IMR-90 (cell line): ENCODE data around the gene TAL1. TPM values are rescaled to one million over a fixed set of nuclear protein-coding genes. Genes with fewer than 3 reads are reported as not detected.

Source experiments
- ATAC-seq: fragments of 200-7000 bp; cut with Tn5 transposase; 2 replicates; pipeline ENCODE4 v1.9.1; 2020; ENCODE audit warnings: low read depth, mild to moderate bottlenecking, moderate library complexity
- BruUV-seq: library from RNA; stranded (reverse); fragments of 400-500 nt; replicated peaks from 2 replicates; lab custom pipeline; 2021; lab: Mats Ljungman, UMichigan
- CTCF ChIA-PET: fragments of 300-600 bp; formaldehyde crosslinking; extraction: SDS; loops from one replicate; lab custom pipeline; 2021; ENCODE audit warnings: antibody characterized with exemption; lab: Yijun Ruan, JAX
- POLR2A ChIA-PET: fragments of 300-600 bp; sonication (Branson Sonifier 250); formaldehyde crosslinking; loops from one replicate; lab custom pipeline; 2022; ENCODE audit warnings: antibody characterized with exemption; ENCODE audit not compliant: unreplicated experiment; lab: Charles Lee
- DNase-seq: peaks from one replicate; pipeline ENCODE4 v3.0.0; 2013
- H2AFZ ChIP-seq: replicated peaks from 2 replicates; pipeline ENCODE3; 2013; ENCODE audit warnings: low read length, mild to moderate bottlenecking; ENCODE audit not compliant: poor library complexity
- H2AK5ac ChIP-seq: 2 replicates; pipeline ENCODE4 v1.6.1; 2013; ENCODE audit warnings: low read depth, low read length, inconsistent platforms
- H2AK9ac ChIP-seq: replicated peaks from 2 replicates; pipeline ENCODE3; 2013; ENCODE audit warnings: mild to moderate bottlenecking, low read depth, low read length, moderate library complexity; ENCODE audit not compliant: poor library complexity
- H2BK120ac ChIP-seq: 2 replicates; pipeline ENCODE4 v1.6.1; 2013; ENCODE audit warnings: low read depth, low read length, inconsistent platforms
- H2BK15ac ChIP-seq: 3 replicates; pipeline ENCODE4 v1.6.1; 2013; ENCODE audit warnings: low read depth, low read length, inconsistent platforms
- H2BK20ac ChIP-seq: 2 replicates; pipeline ENCODE4 v1.6.1; 2013; ENCODE audit warnings: low read depth, mild to moderate bottlenecking, inconsistent platforms, low read length, moderate library complexity
- H2BK5ac ChIP-seq: 2 replicates; pipeline ENCODE4 v1.6.1; 2013; ENCODE audit warnings: mild to moderate bottlenecking, low read depth, low read length, inconsistent platforms; ENCODE audit not compliant: poor library complexity, severe bottlenecking
- H3K14ac ChIP-seq: replicated peaks from 2 replicates; pipeline ENCODE4 v1.6.1; 2013; ENCODE audit warnings: low read depth, low read length, inconsistent platforms
- H3K18ac ChIP-seq: 2 replicates; pipeline ENCODE4 v1.6.1; 2013; ENCODE audit warnings: low read depth, low read length, control low read depth
- H3K23ac ChIP-seq: 2 replicates; pipeline ENCODE4 v1.6.1; 2013; ENCODE audit warnings: low read depth, low read length, inconsistent platforms
- H3K27ac ChIP-seq: 2 replicates; pipeline ENCODE4 v1.5.1; 2013; ENCODE audit warnings: mild to moderate bottlenecking, control low read depth, low read length; ENCODE audit not compliant: insufficient read depth
- H3K27me3 ChIP-seq: 2 replicates; pipeline ENCODE4 v1.6.1; 2013; ENCODE audit warnings: low read length; ENCODE audit not compliant: control insufficient read depth, insufficient read depth
- H3K36me3 ChIP-seq: 2 replicates; pipeline ENCODE4 v1.6.1; 2013; ENCODE audit warnings: low read length, mixed read lengths; ENCODE audit not compliant: control insufficient read depth, insufficient read depth
- H3K4ac ChIP-seq: 2 replicates; pipeline ENCODE4 v1.6.1; 2013; ENCODE audit warnings: low read depth, low read length, inconsistent platforms
- H3K4me1 ChIP-seq: 2 replicates; pipeline ENCODE4 v1.6.1; 2013; ENCODE audit warnings: low read length, mixed read lengths; ENCODE audit not compliant: control insufficient read depth, insufficient read depth
- H3K4me2 ChIP-seq: 2 replicates; pipeline ENCODE4 v1.6.1; 2013; ENCODE audit warnings: low read depth, mild to moderate bottlenecking, control low read depth, low read length, moderate library complexity
- H3K4me3 ChIP-seq: 2 replicates; pipeline ENCODE4 v1.5.1; 2013; ENCODE audit warnings: low read depth, mild to moderate bottlenecking, control low read depth, low read length, moderate library complexity; ENCODE audit not compliant: insufficient read depth
- H3K56ac ChIP-seq: 2 replicates; pipeline ENCODE4 v1.6.1; 2013; ENCODE audit warnings: low read length, inconsistent platforms; ENCODE audit not compliant: insufficient read depth; ENCODE audit errors: extremely low read depth
- H3K79me1 ChIP-seq, 2 experiments: 2 replicates each; pipeline ENCODE4 v1.6.1; 2013; ENCODE audit warnings: low read length in 2 of 2, inconsistent platforms in 1 of 2, low read depth in 1 of 2
- H3K9ac ChIP-seq: 2 replicates; pipeline ENCODE4 v1.6.1; 2013; ENCODE audit warnings: low read depth, low read length, control low read depth
- H3K9me1 ChIP-seq: 2 replicates; pipeline ENCODE4 v1.6.1; 2013; ENCODE audit warnings: low read length, inconsistent platforms; ENCODE audit not compliant: insufficient read depth
- H3K9me3 ChIP-seq: 2 replicates; pipeline ENCODE4 v1.6.1; 2013; ENCODE audit warnings: low read length; ENCODE audit not compliant: control insufficient read depth, insufficient read depth
- H4K20me1 ChIP-seq: 2 replicates; pipeline ENCODE4 v1.6.1; 2013; ENCODE audit warnings: low read length, inconsistent platforms; ENCODE audit not compliant: insufficient read depth
- H4K5ac ChIP-seq: 2 replicates; pipeline ENCODE4 v1.6.1; 2013; ENCODE audit warnings: mild to moderate bottlenecking, low read depth, low read length, control low read depth
- H4K8ac ChIP-seq, 2 experiments: 2 replicates each; pipeline ENCODE4 v1.6.1; 2013; ENCODE audit warnings: low read depth in 2 of 2, low read length in 2 of 2, control low read depth in 1 of 2, inconsistent platforms in 1 of 2
- H4K91ac ChIP-seq: 2 replicates; pipeline ENCODE4 v1.6.1; 2013; ENCODE audit warnings: low read depth, low read length, inconsistent platforms; ENCODE audit not compliant: insufficient read depth
- BHLHE40 ChIP-seq: fragments of 150-350 bp; IDR thresholded peaks from 2 replicates; pipeline ENCODE4 v1.6.1; 2016; ENCODE audit warnings: mild to moderate bottlenecking, low read depth, low read length
- CHD1 ChIP-seq: IDR thresholded peaks from 2 replicates; pipeline ENCODE4 v1.6.1; 2012; ENCODE audit warnings: low read depth, low read length, improper control_type of control experiment
- FOS ChIP-seq: fragments of 150-350 bp; IDR thresholded peaks from 2 replicates; pipeline ENCODE4 v1.6.1; 2016; ENCODE audit warnings: low read depth, low read length
- MAFK ChIP-seq: IDR thresholded peaks from 2 replicates; pipeline ENCODE4 v1.6.1; 2012; ENCODE audit warnings: low read depth, low read length, improper control_type of control experiment
- RFX5 ChIP-seq: IDR thresholded peaks from 2 replicates; pipeline ENCODE4 v1.8.0; 2012; ENCODE audit warnings: low read depth, mild to moderate bottlenecking, low read length, moderate library complexity
- WGBS, 2 experiments: methylation state at CpG; one replicate each; pipeline versions ENCODE4 v1.1.5 to v1.1.7; 2013; ENCODE audit warnings: missing lambda C conversion rate in 2 of 2; ENCODE audit not compliant: insufficient read length in 1 of 2; ENCODE audit errors: extremely low coverage in 2 of 2; 5-methylcytosine and 5-hydroxymethylcytosine counted together
- dilution Hi-C: fragments of 300-500 bp; cut with HindIII; formaldehyde crosslinking; loops from one replicate; pipeline ENCODE4 v1.14.3; 2018; ENCODE audit warnings: low sequenced_read_pairs; ENCODE audit not compliant: unreplicated experiment
- in situ Hi-C: fragments of 300-500 bp; cut with MboI; formaldehyde crosslinking; loops from 3 replicates; pipeline ENCODE4 v1.14.3; 2019; ENCODE audit warnings: low sequenced_read_pairs, inconsistent platforms, mixed read lengths
- intact Hi-C: fragments of 100-400 bp; cut with micrococcal nuclease; formaldehyde crosslinking; loops from 2 replicates; pipeline ENCODE4 v1.10.0; 2022
- polyA plus RNA-seq, 3 experiments: library from polyadenylated mRNA; depleted of rRNA; stranded (reverse); fragments of >200 nt; gene quantifications; 2 replicates each; pipeline ENCODE4 v1.2.3, GENCODE V29; 2012; ENCODE audit warnings: low replicate concordance in 1 of 3
- total RNA-seq: library from RNA; depleted of rRNA; stranded (reverse); fragments of >200 nt; gene quantifications from 2 replicates; pipeline ENCODE4 v1.2.3, GENCODE V29; 2012
- TF ChIP-seq, protein P1 (sequence below): fragments of 150-350 bp; IDR thresholded peaks from 2 replicates; pipeline ENCODE4 v1.6.1; 2016; ENCODE audit warnings: low read depth, mild to moderate bottlenecking, low read length, moderate library complexity, borderline replicate concordance

TAL1 gene
- total and polyA plus RNA-seq, 2 of the 4 experiments (the other 2 are of a cell fraction), result not detected

DNA sequence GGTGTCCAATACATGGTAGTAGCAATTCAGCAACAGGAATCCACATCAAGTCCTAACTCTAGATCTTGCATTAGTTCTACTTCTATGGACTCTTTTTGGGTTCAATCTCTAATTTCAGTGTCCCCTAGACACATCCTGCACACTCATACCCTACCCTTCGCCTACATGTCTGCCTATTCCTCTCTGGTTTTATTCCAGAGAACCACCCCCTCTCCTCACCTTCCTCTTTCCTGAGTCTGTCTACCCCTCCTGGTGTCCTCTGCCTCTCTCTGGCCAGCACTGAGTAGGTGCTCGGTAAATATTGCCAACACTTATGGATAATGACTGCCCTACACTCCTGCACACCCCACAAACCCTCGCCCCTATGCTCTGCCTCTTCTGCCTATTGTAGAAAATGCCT lies 9.5 kb downstream of the TAL1 start:
- dilution Hi-C loops, result no loop called here
- POLR2A ChIA-PET, result no interaction called here
- H3K4ac ChIP-seq, result no peak overlapping the region
- no peak for ATAC-seq
- no peak overlapping the region for H2BK120ac ChIP-seq
- no peak overlapping the region for H3K9ac ChIP-seq
- 70% methylated on average over 2 of the region's 3 CpGs; no CpG with 5 or more reads in 1 of the 2 experiments for WGBS, 2 experiments
- H3K4me3 ChIP-seq, result no peak overlapping the region
- no TSS peak for BruUV-seq
- H2AK5ac ChIP-seq, result no peak overlapping the region
- no peak overlapping the region for H2BK20ac ChIP-seq
- TF ChIP-seq BHLHE40, result no peak
- TF ChIP-seq CHD1, result no peak
- TF ChIP-seq, protein P1, sequence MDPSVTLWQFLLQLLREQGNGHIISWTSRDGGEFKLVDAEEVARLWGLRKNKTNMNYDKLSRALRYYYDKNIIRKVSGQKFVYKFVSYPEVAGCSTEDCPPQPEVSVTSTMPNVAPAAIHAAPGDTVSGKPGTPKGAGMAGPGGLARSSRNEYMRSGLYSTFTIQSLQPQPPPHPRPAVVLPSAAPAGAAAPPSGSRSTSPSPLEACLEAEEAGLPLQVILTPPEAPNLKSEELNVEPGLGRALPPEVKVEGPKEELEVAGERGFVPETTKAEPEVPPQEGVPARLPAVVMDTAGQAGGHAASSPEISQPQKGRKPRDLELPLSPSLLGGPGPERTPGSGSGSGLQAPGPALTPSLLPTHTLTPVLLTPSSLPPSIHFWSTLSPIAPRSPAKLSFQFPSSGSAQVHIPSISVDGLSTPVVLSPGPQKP, result no peak
- TF ChIP-seq RFX5, result no peak
- no peak for TF ChIP-seq MAFK
- TF ChIP-seq FOS, result no peak
- H4K91ac ChIP-seq, result no peak overlapping the region
- in situ Hi-C loops, result no loop called here
- H2AFZ ChIP-seq, result no peak overlapping the region
- no peak overlapping the region for H2AK9ac ChIP-seq
- peaks cover 3% of the 10 kb centered on the region for H3K4me1 ChIP-seq
- H3K36me3 ChIP-seq, result no peaks in the 10 kb centered on the region
- intact Hi-C loops, result no loop called here
- no peak overlapping the region for H3K18ac ChIP-seq
- no peaks in the 10 kb centered on the region for H3K79me1 ChIP-seq
- CTCF ChIA-PET, result no interaction called here
- peaks cover 9% of the 10 kb centered on the region; the same call in 1 of the 2 replicates for H3K9me3 ChIP-seq
- H3K27me3 ChIP-seq, result peaks cover 73% of the 10 kb centered on the region
- no peak for DNase-seq
- H2BK5ac ChIP-seq, result no peak overlapping the region
- H3K56ac ChIP-seq, result no peak overlapping the region
- no peaks in the 10 kb centered on the region for H4K20me1 ChIP-seq
- H4K5ac ChIP-seq, result no peak overlapping the region
- H3K4me2 ChIP-seq, result no peak overlapping the region
- no peaks in the 10 kb centered on the region for H3K9me1 ChIP-seq
- no peak overlapping the region for H3K27ac ChIP-seq
- H4K8ac ChIP-seq, result no peak overlapping the region
- H3K23ac ChIP-seq, result no peak overlapping the region
- H3K14ac ChIP-seq, result no peak overlapping the region
- no peak overlapping the region for H2BK15ac ChIP-seq
